ENCODE data around the gene CD36. TPM values are rescaled to one million over a fixed set of nuclear protein-coding genes. Genes with fewer than 3 reads are reported as not detected.

The CD36 gene
- total and polyA plus RNA-seq, 10 of the 15 experiments (the other 5 are each of a cell fraction or from before 2014, with no cell fraction given): 0.20 to 283 (median 172) TPM

DNA sequence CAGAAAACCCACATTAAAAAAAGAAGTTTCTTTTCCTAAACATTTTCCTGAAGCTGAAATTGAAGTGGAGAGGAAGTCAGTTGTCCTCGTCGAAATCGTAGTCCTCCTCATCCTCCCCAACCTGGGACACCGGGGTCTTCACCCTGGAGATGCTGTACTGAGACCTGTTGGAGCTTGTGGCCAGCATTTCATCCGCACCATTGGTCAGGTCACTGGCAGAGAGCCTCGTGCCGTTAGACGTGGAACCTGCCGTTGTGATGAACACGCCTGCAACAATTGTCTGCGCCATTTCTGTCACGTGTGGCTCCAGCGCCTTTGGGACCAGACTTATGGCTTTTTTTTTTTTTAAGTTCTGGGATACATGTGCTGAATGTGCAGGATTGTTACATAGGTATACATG lies 23.8 kb downstream of the CD36 start (continued):
- no peak for TF ChIP-seq CHD1 (IDR thresholded peaks at IDR 0.05; ENCODE audit: low read depth, low read length)
- TF ChIP-seq SUZ12 (IDR thresholded peaks at IDR 0.05; ENCODE audit: unreplicated experiment): no peak

DNA sequence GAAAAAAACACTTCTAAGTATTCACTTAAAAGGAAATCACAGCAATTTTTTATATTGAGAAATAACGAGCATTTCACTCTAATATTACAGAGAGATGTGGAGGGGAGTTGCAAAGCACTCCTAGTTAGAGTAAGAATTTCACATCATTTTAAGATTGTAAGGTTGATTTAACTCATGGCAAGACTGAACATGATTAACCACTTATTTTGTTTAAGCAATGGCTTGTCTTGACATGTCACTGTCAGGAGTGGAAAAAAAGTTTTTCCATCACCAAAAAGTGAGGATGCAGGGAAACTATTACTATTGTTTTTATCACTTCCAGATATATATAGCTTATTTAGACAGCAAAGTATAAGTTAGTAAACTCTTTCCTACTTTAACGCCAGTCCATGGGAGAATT lies 27.1 kb downstream of the CD36 start:
- POLR2A ChIA-PET: no interaction called here
- no peak for FAIRE-seq
- no peak overlapping the region for H3K9ac ChIP-seq (ENCODE audit: control insufficient read depth, insufficient read depth, low read length)
- H2AFZ ChIP-seq (ENCODE audit: control insufficient read depth, low read depth, low read length): no peak overlapping the region
- CTCF ChIA-PET: interaction anchor here (1.3 kb wide), 1 partner anchor 237 kb away, joined by 6 read pairs; no protein-coding TSS in a partner anchor
- SMC1A ChIA-PET (ENCODE audit: uncharacterized antibody, unreplicated experiment): interaction anchor here (0.7 to 1.9 kb wide), 3 partner anchors 9 to 18 kb away, joined by 3 to 7 read pairs (median 3); no protein-coding TSS in a partner anchor
- no peaks in the 10 kb centered on the region for H4K20me1 ChIP-seq (ENCODE audit: control insufficient read depth, insufficient read depth)
- in situ Hi-C loops (cut with MboI): loop anchor here (25.0 kb wide), 1 partner anchor 603 kb away; no protein-coding TSS in a partner anchor
- H3K27me3 ChIP-seq (replicated peaks in 1 of 2; ENCODE audit: control insufficient read depth in 2 of 2, insufficient read depth in 2 of 2, low read length in 1 of 2): no peaks in the 10 kb centered on the region
- RAD21 ChIA-PET (ENCODE audit: unreplicated experiment): interaction anchor here (0.9 to 1.9 kb wide), 2 partner anchors 8 to 14 kb away, joined by 3 to 5 read pairs; no protein-coding TSS in a partner anchor
- H3K4me2 ChIP-seq (ENCODE audit: control insufficient read depth, insufficient read depth): no peak overlapping the region
- WGBS (ENCODE audit: insufficient coverage, insufficient replicate concordance, low lambda C conversion rate, missing lambda C conversion rate): 45% methylated on average over 2 of the region's 2 CpGs
- H3K36me3 ChIP-seq (ENCODE audit: control insufficient read depth in 2 of 2, insufficient read depth in 2 of 2, low read length in 1 of 2): no peaks in the 10 kb centered on the region
- intact Hi-C loops (cut with micrococcal nuclease; ENCODE audit: unreplicated experiment): no loop called here
- no peaks in the 10 kb centered on the region for H3K9me3 ChIP-seq (replicated peaks; ENCODE audit: control insufficient read depth, insufficient read depth, low read length)
- H3K4me1 ChIP-seq (ENCODE audit: control insufficient read depth, insufficient read depth, low read length): no peaks in the 10 kb centered on the region
- TF ChIP-seq FOS (IDR thresholded peaks at IDR 0.05; ENCODE audit: borderline replicate concordance, extremely low read depth, insufficient read length): no peak
- no peak for TF ChIP-seq PAX8 (IDR thresholded peaks at IDR 0.05)
- TF ChIP-seq, protein P1, sequence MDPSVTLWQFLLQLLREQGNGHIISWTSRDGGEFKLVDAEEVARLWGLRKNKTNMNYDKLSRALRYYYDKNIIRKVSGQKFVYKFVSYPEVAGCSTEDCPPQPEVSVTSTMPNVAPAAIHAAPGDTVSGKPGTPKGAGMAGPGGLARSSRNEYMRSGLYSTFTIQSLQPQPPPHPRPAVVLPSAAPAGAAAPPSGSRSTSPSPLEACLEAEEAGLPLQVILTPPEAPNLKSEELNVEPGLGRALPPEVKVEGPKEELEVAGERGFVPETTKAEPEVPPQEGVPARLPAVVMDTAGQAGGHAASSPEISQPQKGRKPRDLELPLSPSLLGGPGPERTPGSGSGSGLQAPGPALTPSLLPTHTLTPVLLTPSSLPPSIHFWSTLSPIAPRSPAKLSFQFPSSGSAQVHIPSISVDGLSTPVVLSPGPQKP (IDR thresholded peaks at IDR 0.05; ENCODE audit: low read depth, low read length): no peak
- TF ChIP-seq NFYA (IDR thresholded peaks at IDR 0.05; ENCODE audit: borderline replicate concordance, low read depth, low read length): no peak
- no peak for TF ChIP-seq MYC (IDR thresholded peaks at IDR 0.05; ENCODE audit: insufficient read depth, insufficient read length, insufficient replicate concordance, low read length, severe bottlenecking)
- TF ChIP-seq CREB1 (IDR thresholded peaks at IDR 0.05; ENCODE audit: low read depth): no peak
- no peak for TF ChIP-seq GATAD2B (conservative IDR thresholded peaks at IDR 0.05; ENCODE audit: low read depth)
- no peak for TF ChIP-seq FOXM1 (IDR thresholded peaks at IDR 0.05; ENCODE audit: low read depth, low read length)
- TF ChIP-seq LARP7 (IDR thresholded peaks at IDR 0.05): no peak
- no peak for TF ChIP-seq MYB (IDR thresholded peaks at IDR 0.05; ENCODE audit: borderline replicate concordance, low read depth, low read length)
- TF ChIP-seq POLR2A (IDR thresholded peaks at IDR 0.05; ENCODE audit: low read depth, low read length): no peak
- no peak for TF ChIP-seq POLR2AphosphoS2 (IDR thresholded peaks at IDR 0.05; ENCODE audit: low read depth, low read length)
- TF ChIP-seq NR2F1 (conservative IDR thresholded peaks at IDR 0.05): no peak
- H3K79me2 ChIP-seq (ENCODE audit: control insufficient read depth, insufficient read depth, low read length): no peaks in the 10 kb centered on the region
- no peak overlapping the region for H3K27ac ChIP-seq (ENCODE audit: control insufficient read depth, insufficient read depth)
- no TSS peak for BruUV-seq (replicated peaks)
- DNase-seq (ENCODE audit: low read depth, low spot score): no peak
- no peak overlapping the region for H3K4me3 ChIP-seq
- ATAC-seq: no peak
